HEK293 (cell line): Measurements from ENCODE around the gene CC2D1A.

Experiments
- CTCF ChIA-PET: fragments of 350-600 bp; formaldehyde crosslinking; extraction: SDS; loops from one replicate; lab custom pipeline; 2021; ENCODE audit warnings: antibody characterized with exemption; lab: Yijun Ruan, JAX
- POLR2A ChIA-PET: fragments of 300-600 bp; formaldehyde crosslinking; extraction: SDS; loops from one replicate; lab custom pipeline; 2020; ENCODE audit warnings: antibody characterized with exemption, inconsistent platforms; lab: Yijun Ruan, JAX
- H3K27ac ChIP-seq: fragments of 200-500 bp; sonication (Bioruptor generic); 2 replicates; pipeline ENCODE4 v1.5.1; 2014; ENCODE audit warnings: low read depth, low read length, control low read depth, inconsistent platforms; ENCODE audit errors: extremely low read depth
- H3K36me3 ChIP-seq, 2 experiments: fragments of 200-500 bp in 1 of 2; sonication (Bioruptor generic) in 1 of 2; 1 replicate in 1 of 2; 2 replicates in 1 of 2; pipeline ENCODE4 v1.5.1; 2014 to 2017; ENCODE audit warnings: inconsistent platforms in 2 of 2, low read length in 2 of 2; ENCODE audit not compliant: control insufficient read depth in 2 of 2, insufficient read depth in 1 of 2
- H3K4me1 ChIP-seq: fragments of 200-500 bp; sonication (Bioruptor generic); 2 replicates; pipeline ENCODE4 v1.5.1; 2014; ENCODE audit warnings: mild to moderate bottlenecking, low read length, inconsistent platforms; ENCODE audit not compliant: control insufficient read depth, insufficient read depth
- H3K4me3 ChIP-seq: 2 replicates; pipeline ENCODE4 v1.5.1; 2011; ENCODE audit warnings: low read depth, mild to moderate bottlenecking, control low read depth, low read length, moderate library complexity
- H3K9me3 ChIP-seq: fragments of 200-500 bp; sonication (Bioruptor generic); 2 replicates; pipeline ENCODE4 v1.5.1; 2014; ENCODE audit warnings: low read depth, low read length, inconsistent platforms; ENCODE audit not compliant: control insufficient read depth, insufficient read depth
- ATF2 ChIP-seq: fragments of 450-650 bp; formaldehyde crosslinking; IDR thresholded peaks from 2 replicates; pipeline ENCODE4 v1.5.1; 2016; ENCODE audit warnings: missing biosample characterization, missing genetic modification characterization, low read depth
- EGR2 ChIP-seq: fragments of 450-650 bp; formaldehyde crosslinking; IDR thresholded peaks from 2 replicates; pipeline ENCODE4 v1.5.1; 2016; ENCODE audit warnings: low read depth, missing biosample characterization, missing genetic modification characterization
- GLI4 ChIP-seq: fragments of 450-650 bp; formaldehyde crosslinking; IDR thresholded peaks from 2 replicates; pipeline ENCODE4 v1.5.1; 2016; ENCODE audit warnings: missing biosample characterization, missing genetic modification characterization
- IKZF3 ChIP-seq: fragments of 450-650 bp; IDR thresholded peaks from 2 replicates; pipeline ENCODE4 v1.5.0; 2018; ENCODE audit warnings: missing biosample characterization, mild to moderate bottlenecking, missing genetic modification characterization, moderate library complexity
- KLF8 ChIP-seq: fragments of 450-650 bp; formaldehyde crosslinking; IDR thresholded peaks from 2 replicates; pipeline ENCODE4 v1.5.1; 2016; ENCODE audit warnings: missing biosample characterization, missing genetic modification characterization
- MEIS1 ChIP-seq: sonication (generic); formaldehyde crosslinking; IDR thresholded peaks from 2 replicates; pipeline ENCODE4 v1.8.1; 2022; ENCODE audit warnings: missing genetic modification reagents, mild to moderate bottlenecking, borderline replicate concordance
- OSR2 ChIP-seq: fragments of 450-650 bp; formaldehyde crosslinking; IDR thresholded peaks from 2 replicates; pipeline ENCODE4 v1.5.1; 2016; ENCODE audit warnings: missing biosample characterization, missing genetic modification characterization
- ZFP69B ChIP-seq: fragments of 450-650 bp; formaldehyde crosslinking; IDR thresholded peaks from 2 replicates; pipeline ENCODE4 v1.5.1; 2016; ENCODE audit warnings: missing biosample characterization, missing genetic modification characterization
- ZIC2 ChIP-seq: fragments of 450-650 bp; formaldehyde crosslinking; IDR thresholded peaks from 2 replicates; pipeline ENCODE4 v1.5.1; 2016; ENCODE audit warnings: missing biosample characterization, missing genetic modification characterization
- ZNF112 ChIP-seq: fragments of 450-650 bp; formaldehyde crosslinking; IDR thresholded peaks from 2 replicates; pipeline ENCODE4 v1.5.0; 2017; ENCODE audit warnings: missing biosample characterization, missing genetic modification characterization
- ZNF146 ChIP-seq: fragments of 450-650 bp; formaldehyde crosslinking; IDR thresholded peaks from 2 replicates; pipeline ENCODE4 v1.5.1; 2016; ENCODE audit warnings: missing biosample characterization, missing genetic modification characterization
- ZNF18 ChIP-seq: fragments of 450-650 bp; formaldehyde crosslinking; IDR thresholded peaks from 2 replicates; pipeline ENCODE4 v1.5.1; 2016; ENCODE audit warnings: missing biosample characterization, missing genetic modification characterization
- ZNF184 ChIP-seq: fragments of 450-650 bp; IDR thresholded peaks from 2 replicates; pipeline ENCODE4 v1.5.1; 2018; ENCODE audit warnings: missing biosample characterization, mild to moderate bottlenecking, missing genetic modification characterization
- ZNF211 ChIP-seq: fragments of 450-650 bp; formaldehyde crosslinking; IDR thresholded peaks from 2 replicates; pipeline ENCODE4 v1.5.1; 2016; ENCODE audit warnings: low read depth, missing biosample characterization, missing genetic modification characterization
- ZNF404 ChIP-seq: fragments of 450-650 bp; formaldehyde crosslinking; IDR thresholded peaks from 2 replicates; pipeline ENCODE4 v1.5.1; 2017; ENCODE audit warnings: missing biosample characterization, missing genetic modification characterization
- ZNF626 ChIP-seq: fragments of 450-650 bp; sonication (Bioruptor Pico); formaldehyde crosslinking; IDR thresholded peaks from 2 replicates; pipeline ENCODE4 v1.5.1; 2018; ENCODE audit warnings: missing biosample characterization, missing genetic modification characterization, inconsistent platforms
- ZNF791 ChIP-seq: fragments of 450-650 bp; formaldehyde crosslinking; IDR thresholded peaks from 2 replicates; pipeline ENCODE4 v1.5.1; 2016; ENCODE audit warnings: missing biosample characterization, missing genetic modification characterization
- ZNF837 ChIP-seq: fragments of 450-650 bp; formaldehyde crosslinking; IDR thresholded peaks from 2 replicates; pipeline ENCODE4 v1.5.1; 2016; ENCODE audit warnings: missing biosample characterization, missing genetic modification characterization
- ZSCAN16 ChIP-seq: fragments of 450-650 bp; formaldehyde crosslinking; IDR thresholded peaks from 2 replicates; pipeline ENCODE4 v1.5.1; 2016; ENCODE audit warnings: missing biosample characterization, missing genetic modification characterization
- TF ChIP-seq, protein P1 (sequence below): fragments of 450-650 bp; formaldehyde crosslinking; IDR thresholded peaks from 2 replicates; pipeline ENCODE4 v1.5.1; 2016; ENCODE audit warnings: missing biosample characterization, missing genetic modification characterization
- TF ChIP-seq, protein P2 (sequence below): fragments of 450-650 bp; formaldehyde crosslinking; IDR thresholded peaks from 2 replicates; pipeline ENCODE4 v1.5.1; 2016; ENCODE audit warnings: missing biosample characterization, missing genetic modification characterization

CC2D1A gene

GRCh38 chr19:13892870-13893269 is 13.1 kb upstream of the CC2D1A start:
- TF ChIP-seq ZSCAN16 (tag by site-specific recombination): no peak
- no peak for TF ChIP-seq ZNF404 (tag by site-specific recombination)
- no peak for TF ChIP-seq ZNF184 (tag by site-specific recombination)
- no peak for TF ChIP-seq EGR2 (tag by site-specific recombination)
- no peak for TF ChIP-seq ZFP69B (tag by site-specific recombination)
- TF ChIP-seq ZNF146 (tag by site-specific recombination): no peak
- TF ChIP-seq, protein P1, sequence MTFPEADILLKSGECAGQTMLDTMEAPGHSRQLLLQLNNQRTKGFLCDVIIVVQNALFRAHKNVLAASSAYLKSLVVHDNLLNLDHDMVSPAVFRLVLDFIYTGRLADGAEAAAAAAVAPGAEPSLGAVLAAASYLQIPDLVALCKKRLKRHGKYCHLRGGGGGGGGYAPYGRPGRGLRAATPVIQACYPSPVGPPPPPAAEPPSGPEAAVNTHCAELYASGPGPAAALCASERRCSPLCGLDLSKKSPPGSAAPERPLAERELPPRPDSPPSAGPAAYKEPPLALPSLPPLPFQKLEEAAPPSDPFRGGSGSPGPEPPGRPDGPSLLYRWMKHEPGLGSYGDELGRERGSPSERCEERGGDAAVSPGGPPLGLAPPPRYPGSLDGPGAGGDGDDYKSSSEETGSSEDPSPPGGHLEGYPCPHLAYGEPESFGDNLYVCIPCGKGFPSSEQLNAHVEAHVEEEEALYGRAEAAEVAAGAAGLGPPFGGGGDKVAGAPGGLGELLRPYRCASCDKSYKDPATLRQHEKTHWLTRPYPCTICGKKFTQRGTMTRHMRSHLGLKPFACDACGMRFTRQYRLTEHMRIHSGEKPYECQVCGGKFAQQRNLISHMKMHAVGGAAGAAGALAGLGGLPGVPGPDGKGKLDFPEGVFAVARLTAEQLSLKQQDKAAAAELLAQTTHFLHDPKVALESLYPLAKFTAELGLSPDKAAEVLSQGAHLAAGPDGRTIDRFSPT: no peak
- TF ChIP-seq OSR2 (tag by site-specific recombination): no peak
- no peak for TF ChIP-seq ZNF211 (tag by site-specific recombination)
- no peak for TF ChIP-seq ZNF626 (tag by site-specific recombination)
- no peak for TF ChIP-seq ZNF837
- TF ChIP-seq ZNF18 (tag by site-specific recombination): no peak
- TF ChIP-seq KLF8 (tag by site-specific recombination): no peak
- no peak for TF ChIP-seq ZIC2
- no peak for TF ChIP-seq ZNF791 (tag by site-specific recombination)
- no peak for TF ChIP-seq MEIS1
- no peak for TF ChIP-seq ZNF112
- TF ChIP-seq GLI4 (tag by site-specific recombination): no peak
- TF ChIP-seq IKZF3: no peak
- no peak for TF ChIP-seq ATF2
- POLR2A ChIA-PET: interaction anchor here (0.6 kb wide), 1 partner anchor 77 kb away, joined by 3 read pairs; no protein-coding TSS in a partner anchor
- H3K27ac ChIP-seq: no peak overlapping the region

GRCh38 chr19:13894552-13894951 is 11.4 kb upstream of the CC2D1A start:
- CTCF ChIA-PET: interaction anchor here (0.6 to 1.8 kb wide), 4 partner anchors 9 to 306 kb away, joined by 3 to 8 read pairs (median 4); no protein-coding TSS in a partner anchor
- no peaks in the 10 kb centered on the region for H3K9me3 ChIP-seq
- TF ChIP-seq ZNF211 (tag by site-specific recombination): no peak
- TF ChIP-seq, protein P2, sequence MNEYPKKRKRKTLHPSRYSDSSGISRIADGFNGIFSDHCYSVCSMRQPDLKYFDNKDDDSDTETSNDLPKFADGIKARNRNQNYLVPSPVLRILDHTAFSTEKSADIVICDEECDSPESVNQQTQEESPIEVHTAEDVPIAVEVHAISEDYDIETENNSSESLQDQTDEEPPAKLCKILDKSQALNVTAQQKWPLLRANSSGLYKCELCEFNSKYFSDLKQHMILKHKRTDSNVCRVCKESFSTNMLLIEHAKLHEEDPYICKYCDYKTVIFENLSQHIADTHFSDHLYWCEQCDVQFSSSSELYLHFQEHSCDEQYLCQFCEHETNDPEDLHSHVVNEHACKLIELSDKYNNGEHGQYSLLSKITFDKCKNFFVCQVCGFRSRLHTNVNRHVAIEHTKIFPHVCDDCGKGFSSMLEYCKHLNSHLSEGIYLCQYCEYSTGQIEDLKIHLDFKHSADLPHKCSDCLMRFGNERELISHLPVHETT (tag by site-specific recombination): no peak
- TF ChIP-seq, all 188 proteins: peak for 0
- no peaks in the 10 kb centered on the region; a peak in 1 of 3 replicates for H3K36me3 ChIP-seq
- POLR2A ChIA-PET: no interaction called here
- no peak overlapping the region for H3K27ac ChIP-seq
- H3K4me1 ChIP-seq: no peaks in the 10 kb centered on the region
- no peak overlapping the region for H3K4me3 ChIP-seq

More at GRCh38 chr19:13892870-13893269, 13.1 kb upstream of the CC2D1A start:
- CTCF ChIA-PET: interaction anchor here (0.7 to 1.8 kb wide), 6 partner anchors 11 to 370 kb away, joined by 3 to 8 read pairs (median 3); no protein-coding TSS in a partner anchor
- H3K4me3 ChIP-seq: no peak overlapping the region
- H3K4me1 ChIP-seq: no peaks in the 10 kb centered on the region
- no peaks in the 10 kb centered on the region; a peak in 1 of 3 replicates for H3K36me3 ChIP-seq
- no peaks in the 10 kb centered on the region for H3K9me3 ChIP-seq
